IMR-90 (cell line): Measurements from ENCODE around the gene STAMBPL1. TPM values are rescaled to one million over a fixed set of nuclear protein-coding genes. Genes with fewer than 3 reads are reported as not detected.

Experiments used
- ATAC-seq: fragments of 200-7000 bp; cut with Tn5 transposase; 2 replicates; pipeline ENCODE4 v1.9.1; 2020; ENCODE audit warnings: low read depth, mild to moderate bottlenecking, moderate library complexity
- BruUV-seq: library from RNA; stranded (reverse); fragments of 400-500 nt; replicated peaks from 2 replicates; lab custom pipeline; 2021; lab: Mats Ljungman, UMichigan
- CTCF ChIA-PET: fragments of 300-600 bp; formaldehyde crosslinking; extraction: SDS; loops from one replicate; lab custom pipeline; 2021; ENCODE audit warnings: antibody characterized with exemption; lab: Yijun Ruan, JAX
- POLR2A ChIA-PET: fragments of 300-600 bp; sonication (Branson Sonifier 250); formaldehyde crosslinking; loops from one replicate; lab custom pipeline; 2022; ENCODE audit warnings: antibody characterized with exemption; ENCODE audit not compliant: unreplicated experiment; lab: Charles Lee
- DNase-seq: peaks from one replicate; pipeline ENCODE4 v3.0.0; 2013
- H2AFZ ChIP-seq: replicated peaks from 2 replicates; pipeline ENCODE3; 2013; ENCODE audit warnings: low read length, mild to moderate bottlenecking; ENCODE audit not compliant: poor library complexity
- H2AK5ac ChIP-seq: 2 replicates; pipeline ENCODE4 v1.6.1; 2013; ENCODE audit warnings: low read depth, low read length, inconsistent platforms
- H2AK9ac ChIP-seq: replicated peaks from 2 replicates; pipeline ENCODE3; 2013; ENCODE audit warnings: mild to moderate bottlenecking, low read depth, low read length, moderate library complexity; ENCODE audit not compliant: poor library complexity
- H2BK120ac ChIP-seq: 2 replicates; pipeline ENCODE4 v1.6.1; 2013; ENCODE audit warnings: low read depth, low read length, inconsistent platforms
- H2BK15ac ChIP-seq: 3 replicates; pipeline ENCODE4 v1.6.1; 2013; ENCODE audit warnings: low read depth, low read length, inconsistent platforms
- H2BK20ac ChIP-seq: 2 replicates; pipeline ENCODE4 v1.6.1; 2013; ENCODE audit warnings: low read depth, mild to moderate bottlenecking, inconsistent platforms, low read length, moderate library complexity
- H2BK5ac ChIP-seq: 2 replicates; pipeline ENCODE4 v1.6.1; 2013; ENCODE audit warnings: mild to moderate bottlenecking, low read depth, low read length, inconsistent platforms; ENCODE audit not compliant: poor library complexity, severe bottlenecking
- H3K14ac ChIP-seq: replicated peaks from 2 replicates; pipeline ENCODE4 v1.6.1; 2013; ENCODE audit warnings: low read depth, low read length, inconsistent platforms
- H3K18ac ChIP-seq: 2 replicates; pipeline ENCODE4 v1.6.1; 2013; ENCODE audit warnings: low read depth, low read length, control low read depth
- H3K23ac ChIP-seq: 2 replicates; pipeline ENCODE4 v1.6.1; 2013; ENCODE audit warnings: low read depth, low read length, inconsistent platforms
- H3K27ac ChIP-seq: 2 replicates; pipeline ENCODE4 v1.5.1; 2013; ENCODE audit warnings: mild to moderate bottlenecking, control low read depth, low read length; ENCODE audit not compliant: insufficient read depth
- H3K27me3 ChIP-seq: 2 replicates; pipeline ENCODE4 v1.6.1; 2013; ENCODE audit warnings: low read length; ENCODE audit not compliant: control insufficient read depth, insufficient read depth
- H3K36me3 ChIP-seq: 2 replicates; pipeline ENCODE4 v1.6.1; 2013; ENCODE audit warnings: low read length, mixed read lengths; ENCODE audit not compliant: control insufficient read depth, insufficient read depth
- H3K4ac ChIP-seq: 2 replicates; pipeline ENCODE4 v1.6.1; 2013; ENCODE audit warnings: low read depth, low read length, inconsistent platforms
- H3K4me1 ChIP-seq: 2 replicates; pipeline ENCODE4 v1.6.1; 2013; ENCODE audit warnings: low read length, mixed read lengths; ENCODE audit not compliant: control insufficient read depth, insufficient read depth
- H3K4me2 ChIP-seq: 2 replicates; pipeline ENCODE4 v1.6.1; 2013; ENCODE audit warnings: low read depth, mild to moderate bottlenecking, control low read depth, low read length, moderate library complexity
- H3K4me3 ChIP-seq: 2 replicates; pipeline ENCODE4 v1.5.1; 2013; ENCODE audit warnings: low read depth, mild to moderate bottlenecking, control low read depth, low read length, moderate library complexity; ENCODE audit not compliant: insufficient read depth
- H3K56ac ChIP-seq: 2 replicates; pipeline ENCODE4 v1.6.1; 2013; ENCODE audit warnings: low read length, inconsistent platforms; ENCODE audit not compliant: insufficient read depth; ENCODE audit errors: extremely low read depth
- H3K79me1 ChIP-seq, 2 experiments: 2 replicates each; pipeline ENCODE4 v1.6.1; 2013; ENCODE audit warnings: low read length in 2 of 2, inconsistent platforms in 1 of 2, low read depth in 1 of 2
- H3K9ac ChIP-seq: 2 replicates; pipeline ENCODE4 v1.6.1; 2013; ENCODE audit warnings: low read depth, low read length, control low read depth
- H3K9me1 ChIP-seq: 2 replicates; pipeline ENCODE4 v1.6.1; 2013; ENCODE audit warnings: low read length, inconsistent platforms; ENCODE audit not compliant: insufficient read depth
- H3K9me3 ChIP-seq: 2 replicates; pipeline ENCODE4 v1.6.1; 2013; ENCODE audit warnings: low read length; ENCODE audit not compliant: control insufficient read depth, insufficient read depth
- H4K20me1 ChIP-seq: 2 replicates; pipeline ENCODE4 v1.6.1; 2013; ENCODE audit warnings: low read length, inconsistent platforms; ENCODE audit not compliant: insufficient read depth
- H4K5ac ChIP-seq: 2 replicates; pipeline ENCODE4 v1.6.1; 2013; ENCODE audit warnings: mild to moderate bottlenecking, low read depth, low read length, control low read depth
- H4K8ac ChIP-seq, 2 experiments: 2 replicates each; pipeline ENCODE4 v1.6.1; 2013; ENCODE audit warnings: low read depth in 2 of 2, low read length in 2 of 2, control low read depth in 1 of 2, inconsistent platforms in 1 of 2
- H4K91ac ChIP-seq: 2 replicates; pipeline ENCODE4 v1.6.1; 2013; ENCODE audit warnings: low read depth, low read length, inconsistent platforms; ENCODE audit not compliant: insufficient read depth
- CEBPB ChIP-seq: IDR thresholded peaks from 2 replicates; pipeline ENCODE4 v1.6.1; 2012; ENCODE audit warnings: low read depth, low read length, improper control_type of control experiment
- CTCF ChIP-seq: conservative IDR thresholded peaks from 2 replicates; pipeline ENCODE4 v1.5.1; 2012; ENCODE audit warnings: mild to moderate bottlenecking, low read depth, low read length, improper control_type of control experiment
- FOS ChIP-seq: fragments of 150-350 bp; IDR thresholded peaks from 2 replicates; pipeline ENCODE4 v1.6.1; 2016; ENCODE audit warnings: low read depth, low read length
- MXI1 ChIP-seq: IDR thresholded peaks from 2 replicates; pipeline ENCODE4 v1.6.1; 2012; ENCODE audit warnings: low read depth, mild to moderate bottlenecking, low read length, moderate library complexity, borderline replicate concordance
- NFE2L2 ChIP-seq: fragments of 150-350 bp; IDR thresholded peaks from 2 replicates; pipeline ENCODE4 v1.6.1; 2016; ENCODE audit warnings: low read depth, mild to moderate bottlenecking, low read length
- RAD21 ChIP-seq: IDR thresholded peaks from 2 replicates; pipeline ENCODE4 v1.6.1; 2012; ENCODE audit warnings: low read length, improper control_type of control experiment
- RFX5 ChIP-seq: IDR thresholded peaks from 2 replicates; pipeline ENCODE4 v1.8.0; 2012; ENCODE audit warnings: low read depth, mild to moderate bottlenecking, low read length, moderate library complexity
- SMC3 ChIP-seq: fragments of 150-350 bp; IDR thresholded peaks from 2 replicates; pipeline ENCODE4 v1.6.1; 2016; ENCODE audit warnings: low read depth, mild to moderate bottlenecking, antibody characterized with exemption, low read length, moderate library complexity
- USF2 ChIP-seq: fragments of 150-350 bp; IDR thresholded peaks from 2 replicates; pipeline ENCODE4 v1.6.1; 2017; ENCODE audit warnings: mild to moderate bottlenecking, antibody characterized with exemption, low read length, low read depth
- WGBS, 2 experiments: methylation state at CpG; one replicate each; pipeline versions ENCODE4 v1.1.5 to v1.1.7; 2013; ENCODE audit warnings: missing lambda C conversion rate in 2 of 2; ENCODE audit not compliant: insufficient read length in 1 of 2; ENCODE audit errors: extremely low coverage in 2 of 2; 5-methylcytosine and 5-hydroxymethylcytosine counted together
- dilution Hi-C: fragments of 300-500 bp; cut with HindIII; formaldehyde crosslinking; loops from one replicate; pipeline ENCODE4 v1.14.3; 2018; ENCODE audit warnings: low sequenced_read_pairs; ENCODE audit not compliant: unreplicated experiment
- in situ Hi-C: fragments of 300-500 bp; cut with MboI; formaldehyde crosslinking; loops from 3 replicates; pipeline ENCODE4 v1.14.3; 2019; ENCODE audit warnings: low sequenced_read_pairs, inconsistent platforms, mixed read lengths
- intact Hi-C: fragments of 100-400 bp; cut with micrococcal nuclease; formaldehyde crosslinking; loops from 2 replicates; pipeline ENCODE4 v1.10.0; 2022
- polyA plus RNA-seq, 3 experiments: library from polyadenylated mRNA; depleted of rRNA; stranded (reverse); fragments of >200 nt; gene quantifications; 2 replicates each; pipeline ENCODE4 v1.2.3, GENCODE V29; 2012; ENCODE audit warnings: low replicate concordance in 1 of 3
- total RNA-seq: library from RNA; depleted of rRNA; stranded (reverse); fragments of >200 nt; gene quantifications from 2 replicates; pipeline ENCODE4 v1.2.3, GENCODE V29; 2012
- TF ChIP-seq, protein P1 (sequence below): fragments of 150-350 bp; IDR thresholded peaks from 2 replicates; pipeline ENCODE4 v1.6.1; 2016; ENCODE audit warnings: low read depth, mild to moderate bottlenecking, low read length, moderate library complexity, borderline replicate concordance

STAMBPL1 gene
- total and polyA plus RNA-seq, 2 of the 4 experiments (the other 2 are of a cell fraction): 26.8 to 28.1 TPM

DNA sequence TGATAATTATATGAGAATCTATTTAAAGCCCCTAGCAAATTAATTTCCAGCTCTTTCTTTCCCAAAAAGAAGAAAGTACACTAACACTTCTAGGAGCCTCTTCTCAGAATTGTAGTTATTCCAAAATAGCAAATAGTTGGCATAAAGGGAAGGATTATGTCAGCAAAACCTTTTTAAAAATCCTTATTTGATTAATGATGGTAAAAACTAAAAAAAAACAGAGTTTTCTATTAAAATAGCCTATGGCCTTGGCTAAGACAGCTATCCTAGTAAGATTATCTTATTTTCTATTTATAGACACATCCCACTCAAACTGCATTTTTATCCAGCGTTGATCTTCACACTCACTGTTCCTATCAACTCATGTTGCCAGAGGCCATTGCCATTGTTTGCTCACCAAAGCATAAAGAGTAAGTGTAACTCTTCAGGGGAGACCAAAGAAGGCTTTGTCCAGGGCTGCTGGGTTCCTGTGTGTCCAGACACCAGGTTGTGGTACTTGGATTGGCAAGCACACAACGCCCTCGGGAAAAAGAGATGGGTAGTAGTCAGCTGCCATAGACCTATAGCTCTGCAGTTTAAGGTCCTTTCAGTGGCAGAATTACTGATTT is 41.0 kb downstream of the STAMBPL1 start:
- no peaks in the 10 kb centered on the region for H3K9me3 ChIP-seq
- H3K4me1 ChIP-seq: peaks cover 34% of the 10 kb centered on the region
- peak overlapping the region; percentile 94 for H4K5ac ChIP-seq
- no peak overlapping the region for H3K56ac ChIP-seq
- H2AK5ac ChIP-seq: peak overlapping the region; percentile 95
- peaks cover 22% of the 10 kb centered on the region for H3K36me3 ChIP-seq
- H3K4me3 ChIP-seq: no peak overlapping the region
- ChIA-PET POLR2A (interaction anchor here (0.7 kb wide), 1 partner anchor 12 kb away, joined by 5 read pairs; no protein-coding TSS in a partner anchor), CTCF (interaction anchor here (1.2 to 1.3 kb wide), 2 partner anchors 11 to 29 kb away, joined by 3 read pairs; no protein-coding TSS in a partner anchor)
- peaks cover 14% of the 10 kb centered on the region for H3K9me1 ChIP-seq
- H3K27ac ChIP-seq: peak overlapping the region; percentile 83
- WGBS, 2 experiments: no CpG with 5 or more reads among the region's 3 CpGs
- H3K27me3 ChIP-seq: no peaks in the 10 kb centered on the region
- peak overlapping the region; percentile 81 for H2BK5ac ChIP-seq
- peak overlapping the region; percentile 89 for H2BK120ac ChIP-seq
- in situ Hi-C loops: no loop called here
- H3K14ac ChIP-seq: peak overlapping the region; percentile 42; the same call in 1 of the 2 replicates
- H2BK20ac ChIP-seq: peak overlapping the region; percentile 90
- no peaks in the 10 kb centered on the region for H4K20me1 ChIP-seq
- H3K79me1 ChIP-seq: peaks cover 27 to 61% of the 10 kb centered on the region in 2 experiments
- H4K8ac ChIP-seq: peak overlapping the region; percentile 55 to 77
- dilution Hi-C loops: no loop called here
- peak overlapping the region; percentile 11 for H3K23ac ChIP-seq
- H3K4ac ChIP-seq: peak overlapping the region; percentile 87
- no peak overlapping the region for H2AFZ ChIP-seq
- no peak for ATAC-seq
- no peak overlapping the region for H2AK9ac ChIP-seq
- no peak overlapping the region for H3K9ac ChIP-seq
- intact Hi-C loops: no loop called here
- H3K4me2 ChIP-seq: no peak overlapping the region
- H2BK15ac ChIP-seq: peak overlapping the region; percentile 90; the same call in 2 of the 3 replicates
- H3K18ac ChIP-seq: peak overlapping the region; percentile 67
- no peak for DNase-seq
- peak overlapping the region; percentile 77 for H4K91ac ChIP-seq
- BruUV-seq: no TSS peak
- TF ChIP-seq RAD21 (no peak), SMC3 (no peak), CEBPB (no peak), CTCF (no peak), RFX5 (no peak), FOS (no peak), USF2 (no peak), NFE2L2 (no peak), MXI1 (no peak)
- TF ChIP-seq, protein P1, sequence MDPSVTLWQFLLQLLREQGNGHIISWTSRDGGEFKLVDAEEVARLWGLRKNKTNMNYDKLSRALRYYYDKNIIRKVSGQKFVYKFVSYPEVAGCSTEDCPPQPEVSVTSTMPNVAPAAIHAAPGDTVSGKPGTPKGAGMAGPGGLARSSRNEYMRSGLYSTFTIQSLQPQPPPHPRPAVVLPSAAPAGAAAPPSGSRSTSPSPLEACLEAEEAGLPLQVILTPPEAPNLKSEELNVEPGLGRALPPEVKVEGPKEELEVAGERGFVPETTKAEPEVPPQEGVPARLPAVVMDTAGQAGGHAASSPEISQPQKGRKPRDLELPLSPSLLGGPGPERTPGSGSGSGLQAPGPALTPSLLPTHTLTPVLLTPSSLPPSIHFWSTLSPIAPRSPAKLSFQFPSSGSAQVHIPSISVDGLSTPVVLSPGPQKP: no peak
